DOHH2 (cell line): ENCODE measurements around the gene ATF2.
A peak's percentile ranks its signal among the peaks of the same experiment; 100 is the strongest.

Source experiments
- H3F3A ChIP-seq: fragments of 200-600 bp; sonication (generic), shearing (Covaris generic); 2 replicates; pipeline ENCODE4 v1.6.0; 2016; ENCODE audit warnings: antibody characterized with exemption, mild to moderate bottlenecking; ENCODE audit not compliant: control insufficient read depth, insufficient read depth
- H3K27ac ChIP-seq: fragments of 200-600 bp; sonication (generic); 2 replicates; pipeline ENCODE4 v1.5.1; 2014; ENCODE audit warnings: low read depth, mild to moderate bottlenecking, low read length, moderate library complexity
- H3K27me3 ChIP-seq: fragments of 200-600 bp; sonication (generic); 2 replicates; pipeline ENCODE4 v1.6.1; 2014; ENCODE audit warnings: mild to moderate bottlenecking, low read length, mixed read lengths; ENCODE audit not compliant: control insufficient read depth
- H3K36me3 ChIP-seq: fragments of 200-600 bp; sonication (generic); 2 replicates; pipeline ENCODE4 v1.6.1; 2014; ENCODE audit warnings: mild to moderate bottlenecking, low read length, moderate library complexity, mixed read lengths; ENCODE audit not compliant: control insufficient read depth
- H3K4me1 ChIP-seq: fragments of 200-600 bp; sonication (generic); 2 replicates; pipeline ENCODE4 v1.6.1; 2014; ENCODE audit warnings: mild to moderate bottlenecking, low read length, mixed read lengths; ENCODE audit not compliant: control insufficient read depth
- H3K4me2 ChIP-seq: fragments of 200-600 bp; sonication (generic); 2 replicates; pipeline ENCODE4 v1.6.0; 2014; ENCODE audit warnings: mild to moderate bottlenecking, low read length, moderate library complexity
- H3K4me3 ChIP-seq: fragments of 200-600 bp; sonication (generic); 2 replicates; pipeline ENCODE4 v1.5.1; 2014; ENCODE audit warnings: mild to moderate bottlenecking, low read length, mixed read lengths
- H3K79me2 ChIP-seq: fragments of 200-600 bp; sonication (generic); 2 replicates; pipeline ENCODE4 v1.6.1; 2014; ENCODE audit warnings: mild to moderate bottlenecking, low read length, mixed read lengths; ENCODE audit not compliant: control insufficient read depth
- H3K9me2 ChIP-seq: fragments of 200-600 bp; sonication (generic); replicated peaks from 2 replicates; pipeline ENCODE4 v1.6.1; 2014; ENCODE audit warnings: mild to moderate bottlenecking, low read length, mixed read lengths; ENCODE audit not compliant: control insufficient read depth
- H3K9me3 ChIP-seq: fragments of 200-600 bp; sonication (generic); 2 replicates; pipeline ENCODE4 v1.6.1; 2014; ENCODE audit warnings: antibody characterized with exemption, low read length, mixed read lengths; ENCODE audit not compliant: control insufficient read depth, insufficient read depth
- H4K20me1 ChIP-seq: fragments of 200-600 bp; sonication (generic); 2 replicates; pipeline ENCODE4 v1.6.0; 2014; ENCODE audit warnings: low read depth, mild to moderate bottlenecking, antibody characterized with exemption, low read length, moderate library complexity; ENCODE audit not compliant: control insufficient read depth, insufficient read depth
- CTCF ChIP-seq: fragments of 200-600 bp; sonication (generic); IDR thresholded peaks from one replicate; pipeline ENCODE4 v1.5.1; 2014; ENCODE audit warnings: antibody characterized with exemption, mild to moderate bottlenecking, low read depth, low read length; ENCODE audit not compliant: poor library complexity, severe bottlenecking
- EZH2phosphoT487 ChIP-seq: fragments of 200-600 bp; sonication (generic); IDR thresholded peaks from 2 replicates; pipeline ENCODE4 v1.6.1; 2017; ENCODE audit warnings: borderline replicate concordance, mild to moderate bottlenecking, antibody characterized with exemption, low read length, moderate library complexity, mixed read lengths

Gene ATF2

GRCh38 chr2:175167792-175168563 lies at the start of gene ATF2:
ATF2 (minus strand) TSS chr2:175168203; CDS start chr2:175136443, 31,760 bp downstream.
- Histone ChIP-seq H3K27ac (peak within 1 kb of the TSS; percentile 72), H3K36me3 (peaks cover 22% of the 10 kb centered on the region), H3K4me3 (peak within 1 kb of the TSS; percentile 100), H4K20me1 (peaks cover 13% of the 10 kb centered on the region; the same call in 1 of the 2 replicates), H3F3A (peaks cover 25% of the 10 kb centered on the region), H3K4me2 (peak within 1 kb of the TSS; percentile 76), H3K9me3 (no peaks in the 10 kb centered on the region), H3K9me2 (no peaks in the 10 kb centered on the region), H3K27me3 (no peaks in the 10 kb centered on the region), H3K79me2 (peaks cover 58% of the 10 kb centered on the region), H3K4me1 (peaks cover 27% of the 10 kb centered on the region)
- TF ChIP-seq EZH2phosphoT487 = no peak
- TF ChIP-seq CTCF = no peak

GRCh38 chr2:175207741-175208438 lies 39.9 kb upstream of the ATF2 start:
- H3K4me1 ChIP-seq = no peaks in the 10 kb centered on the region
- no peaks in the 10 kb centered on the region for H3K36me3 ChIP-seq
- H3K27ac ChIP-seq = no peak overlapping the region
- no peaks in the 10 kb centered on the region for H3F3A ChIP-seq
- no peaks in the 10 kb centered on the region for H3K9me3 ChIP-seq
- no peak for TF ChIP-seq EZH2phosphoT487
- no peak for TF ChIP-seq CTCF
- H3K9me2 ChIP-seq = no peaks in the 10 kb centered on the region
- no peaks in the 10 kb centered on the region for H3K79me2 ChIP-seq
- H3K4me3 ChIP-seq = no peak overlapping the region
- peaks cover 10% of the 10 kb centered on the region; the same call in 1 of the 2 replicates for H3K27me3 ChIP-seq
- H3K4me2 ChIP-seq = no peak overlapping the region
- H4K20me1 ChIP-seq = no peaks in the 10 kb centered on the region

GRCh38 chr2:175206866-175207265 lies 38.9 kb upstream of the ATF2 start:
- Histone ChIP-seq H3K9me2 (no peaks in the 10 kb centered on the region), H3K4me3 (no peak overlapping the region)

More at GRCh38 chr2:175206866-175207265, 38.9 kb upstream of the ATF2 start:
- H4K20me1 ChIP-seq = no peaks in the 10 kb centered on the region
- H3K36me3 ChIP-seq = no peaks in the 10 kb centered on the region
- no peaks in the 10 kb centered on the region for H3F3A ChIP-seq
- H3K4me2 ChIP-seq = no peak overlapping the region
- no peak for TF ChIP-seq EZH2phosphoT487
- no peak for TF ChIP-seq CTCF
- no peaks in the 10 kb centered on the region for H3K79me2 ChIP-seq
- H3K27ac ChIP-seq = no peak overlapping the region
- H3K27me3 ChIP-seq = peaks cover 10% of the 10 kb centered on the region; the same call in 1 of the 2 replicates
- no peaks in the 10 kb centered on the region for H3K9me3 ChIP-seq
- H3K4me1 ChIP-seq = no peaks in the 10 kb centered on the region
